Dendritic cell treated with granulocyte-macrophage colony-stimulating factor and Interleukin-4, amounts not matched to agents 40 ng/mL and 50 ng/mL, for 4 days (primary cell): ENCODE results near the gene PDE7B.

Experiments
- H3K27ac Mint-ChIP-seq: one replicate; pipeline ENCODE4 v1.8.0; 2022; ENCODE audit warnings: mild to moderate bottlenecking, mixed read lengths
- H3K27me3 Mint-ChIP-seq: one replicate; pipeline ENCODE4 v1.8.0; 2022; ENCODE audit warnings: mild to moderate bottlenecking, mixed read lengths
- H3K36me3 Mint-ChIP-seq: one replicate; pipeline ENCODE4 v1.8.0; 2022; ENCODE audit warnings: low read depth, mixed read lengths
- H3K4me1 Mint-ChIP-seq: one replicate; pipeline ENCODE4 v1.8.0; 2022; ENCODE audit warnings: low read depth, mixed read lengths
- H3K4me3 Mint-ChIP-seq: one replicate; pipeline ENCODE4 v1.8.0; 2022; ENCODE audit warnings: mild to moderate bottlenecking, moderate library complexity, mixed read lengths
- H3K9me3 Mint-ChIP-seq: one replicate; pipeline ENCODE4 v1.8.0; 2022; ENCODE audit warnings: mixed read lengths
- intact Hi-C: fragments of 100-400 bp; cut with micrococcal nuclease; formaldehyde crosslinking; loops from one replicate; pipeline ENCODE4 v1.15.0; 2022

The PDE7B gene

DNA sequence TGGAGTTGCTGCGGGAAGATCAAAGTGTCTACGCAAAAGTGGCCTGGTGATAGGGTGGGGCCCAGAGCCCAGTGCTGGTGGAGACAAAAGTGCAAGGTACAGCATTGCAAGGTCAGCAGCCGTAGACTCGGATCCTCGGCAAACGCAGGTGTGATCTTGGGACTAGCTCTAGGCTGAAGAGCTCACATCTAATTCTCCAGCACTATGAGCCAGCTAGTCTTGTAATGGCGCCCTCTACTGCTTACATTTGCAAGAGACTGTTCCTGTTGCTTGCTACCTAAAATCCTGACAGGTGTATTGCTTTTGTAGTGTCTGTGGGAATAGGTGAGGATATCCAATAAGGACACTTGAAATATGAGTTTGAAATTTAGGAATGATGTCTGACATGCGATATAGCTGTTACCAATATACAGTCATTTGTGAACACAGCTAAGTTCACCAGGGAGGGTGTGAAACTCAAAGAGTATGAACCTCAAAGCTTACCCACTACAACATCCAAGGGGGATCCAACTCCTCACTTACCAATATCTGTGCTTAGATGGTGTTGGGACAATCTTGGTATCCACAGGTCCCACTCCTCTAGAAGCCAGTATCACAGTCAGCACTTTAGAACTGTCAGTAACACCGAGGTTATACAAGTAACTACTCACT, 58.4 kb downstream of the PDE7B start:
- no peak overlapping the region for H3K4me3 Mint-ChIP-seq
- peaks cover 2% of the 10 kb centered on the region for H3K27me3 Mint-ChIP-seq
- no peaks in the 10 kb centered on the region for H3K36me3 Mint-ChIP-seq
- no peaks in the 10 kb centered on the region for H3K9me3 Mint-ChIP-seq
- H3K27ac Mint-ChIP-seq = no peak overlapping the region
- H3K4me1 Mint-ChIP-seq = no peaks in the 10 kb centered on the region
- intact Hi-C loops = loop anchor here (1.0 to 5.0 kb wide), 4 partner anchors 234 to 457 kb away; no protein-coding TSS in a partner anchor

DNA sequence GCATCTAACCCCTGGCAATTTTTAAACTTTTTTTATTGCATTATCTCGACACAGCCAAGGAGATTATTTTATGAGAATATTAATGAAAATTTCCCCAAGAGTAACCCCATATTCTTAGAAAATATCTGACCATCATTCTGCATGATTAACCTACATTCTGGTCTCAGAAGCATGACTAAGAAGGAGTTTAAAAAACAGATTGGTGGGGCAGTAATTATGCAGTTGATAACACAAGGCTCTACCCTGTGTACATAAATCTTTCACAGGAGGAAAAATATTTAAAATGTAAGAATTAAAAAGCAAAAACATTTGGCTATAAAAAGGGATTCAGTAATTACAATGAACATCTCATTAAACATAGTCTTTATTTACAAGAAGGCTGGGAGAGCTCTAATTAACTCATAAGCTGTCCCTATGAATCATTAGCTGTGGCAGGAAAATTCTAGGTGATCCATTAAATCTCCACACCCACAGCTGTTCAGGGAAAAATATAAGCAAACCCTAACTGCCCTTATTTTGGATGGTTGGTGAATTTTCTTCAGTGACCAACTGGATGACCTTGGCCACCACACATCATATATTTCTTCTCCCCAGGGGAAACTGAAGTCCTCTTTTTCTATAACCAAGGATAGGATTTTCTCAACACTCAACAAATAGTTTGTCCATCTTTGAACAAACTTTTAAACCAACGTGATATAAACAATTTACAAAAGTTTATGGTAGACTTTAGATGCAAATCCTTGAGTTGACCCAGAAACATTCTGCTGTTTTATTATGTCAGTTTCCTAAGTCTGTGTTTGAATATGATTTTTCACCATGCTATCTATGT, 59.5 kb downstream of the PDE7B start:
- H3K4me3 Mint-ChIP-seq = no peak overlapping the region
- intact Hi-C loops = no loop called here
- H3K4me1 Mint-ChIP-seq = no peaks in the 10 kb centered on the region
- H3K27ac Mint-ChIP-seq = no peak overlapping the region
- H3K27me3 Mint-ChIP-seq = peaks cover 2% of the 10 kb centered on the region
- H3K36me3 Mint-ChIP-seq = no peaks in the 10 kb centered on the region
- H3K9me3 Mint-ChIP-seq = no peaks in the 10 kb centered on the region

DNA sequence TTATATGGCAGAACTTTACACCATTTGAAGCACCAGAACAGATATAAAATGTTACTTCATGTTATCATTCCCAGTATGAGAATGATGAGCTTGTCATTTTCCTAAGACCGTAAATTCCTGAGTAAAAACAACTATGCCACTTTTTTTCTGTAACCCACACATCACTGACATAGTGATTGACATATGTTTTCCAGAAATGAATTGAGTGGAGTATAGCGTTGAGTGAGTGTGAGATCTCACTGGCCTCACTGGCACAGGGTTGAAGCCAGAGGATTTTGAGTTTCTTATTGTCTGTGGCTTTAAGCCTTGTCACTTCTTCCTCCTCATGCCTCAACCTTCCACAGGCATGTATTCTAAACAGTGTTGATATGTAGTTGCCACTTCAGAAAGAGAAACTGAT, 62.3 kb downstream of the PDE7B start:
- Mint-ChIP-seq H3K9me3 (no peaks in the 10 kb centered on the region), H3K4me3 (no peak overlapping the region), H3K4me1 (no peaks in the 10 kb centered on the region), H3K36me3 (no peaks in the 10 kb centered on the region), H3K27me3 (peaks cover 2% of the 10 kb centered on the region), H3K27ac (no peak overlapping the region)
- intact Hi-C loops = no loop called here

DNA sequence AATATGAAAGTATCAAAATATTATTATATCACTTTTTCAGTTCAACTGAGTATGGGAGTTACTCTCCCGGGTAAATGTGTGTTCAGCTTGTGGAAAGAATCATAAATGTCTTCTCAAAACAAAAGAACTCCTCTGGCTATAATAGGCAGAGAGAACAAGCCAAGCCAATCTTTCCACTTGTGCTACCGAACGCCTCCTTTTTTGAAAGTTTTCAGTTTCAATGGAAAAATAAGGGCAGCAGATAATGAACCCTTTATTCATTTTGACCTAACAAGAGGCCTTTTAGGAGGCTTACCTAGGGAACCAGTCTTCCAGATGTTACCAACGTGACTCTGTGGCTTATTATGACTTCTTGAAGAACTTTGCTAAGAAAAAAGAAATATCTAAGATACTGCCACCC, 67.5 kb downstream of the PDE7B start:
- intact Hi-C loops = no loop called here
- Mint-ChIP-seq H3K4me3 (no peak overlapping the region), H3K4me1 (no peaks in the 10 kb centered on the region), H3K27ac (no peak overlapping the region), H3K27me3 (no peaks in the 10 kb centered on the region), H3K36me3 (no peaks in the 10 kb centered on the region), H3K9me3 (no peaks in the 10 kb centered on the region)

DNA sequence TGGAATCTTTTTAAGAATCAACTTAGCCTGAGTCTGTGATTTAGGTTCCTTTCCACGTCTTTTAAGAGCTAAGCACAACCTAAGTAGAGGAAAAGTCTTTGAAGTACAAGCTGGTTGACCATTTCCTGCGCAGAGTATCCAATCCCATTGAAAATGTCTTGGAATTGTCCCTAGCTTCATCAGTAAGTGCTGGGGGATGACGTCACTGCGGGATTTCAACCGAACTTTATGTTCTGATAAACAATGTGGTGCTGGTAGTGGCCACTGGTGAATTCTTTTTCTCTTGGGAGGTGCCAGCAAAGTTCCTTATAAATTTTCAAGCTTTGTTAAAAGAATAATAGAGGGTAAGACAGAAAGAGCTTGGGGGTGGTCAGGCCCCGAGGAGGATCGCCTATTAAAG, 69.2 kb downstream of the PDE7B start:
- H3K4me3 Mint-ChIP-seq = no peak overlapping the region

DNA sequence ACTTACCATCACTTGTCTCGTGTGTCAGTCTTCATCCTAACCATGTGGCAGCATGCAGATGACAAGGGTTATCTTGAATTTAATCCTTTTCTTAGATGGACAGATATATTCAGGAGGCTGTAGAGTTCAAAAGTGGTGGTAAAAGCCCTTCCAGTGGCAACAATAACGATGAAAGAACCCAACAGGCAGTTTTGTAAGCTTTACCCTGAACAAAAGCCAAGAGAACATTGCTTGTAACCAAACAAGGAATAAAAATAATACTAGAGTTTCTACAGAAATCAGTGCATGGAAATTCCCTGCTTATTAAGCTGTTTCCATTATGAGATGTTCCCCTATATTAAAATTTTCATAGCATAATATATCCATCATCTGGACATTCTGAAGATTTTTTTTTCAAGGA, 69.7 kb downstream of the PDE7B start:
- Mint-ChIP-seq H3K27me3 (no peaks in the 10 kb centered on the region), H3K9me3 (no peaks in the 10 kb centered on the region), H3K27ac (no peak overlapping the region), H3K36me3 (no peaks in the 10 kb centered on the region), H3K4me3 (no peak overlapping the region), H3K4me1 (no peaks in the 10 kb centered on the region)
- intact Hi-C loops = no loop called here

More for the DNA sequence above, 69.2 kb downstream of the PDE7B start:
- Mint-ChIP-seq H3K27me3 (no peaks in the 10 kb centered on the region), H3K27ac (no peak overlapping the region), H3K36me3 (no peaks in the 10 kb centered on the region), H3K9me3 (no peaks in the 10 kb centered on the region), H3K4me1 (no peaks in the 10 kb centered on the region)
- intact Hi-C loops = no loop called here

DNA sequence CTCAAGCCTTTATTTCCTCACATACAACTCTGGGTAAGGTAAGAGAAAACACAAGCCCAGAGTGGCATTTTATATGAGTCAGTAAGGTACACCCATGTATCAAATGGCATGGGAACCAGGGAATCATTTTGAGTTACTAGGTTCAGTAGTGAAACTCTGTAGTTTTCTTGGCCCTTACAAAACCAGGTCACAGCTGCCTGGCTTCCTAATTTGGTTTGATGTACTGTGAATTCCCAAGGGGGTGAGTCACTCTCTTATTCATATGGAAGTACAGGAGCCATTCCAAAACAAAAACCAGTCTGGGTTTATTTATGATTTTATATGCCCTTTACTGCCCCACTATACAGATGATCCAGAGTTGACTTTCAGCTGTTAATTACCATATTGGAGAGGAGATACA, 70.7 kb downstream of the PDE7B start:
- H3K36me3 Mint-ChIP-seq = no peaks in the 10 kb centered on the region
- H3K27me3 Mint-ChIP-seq = no peaks in the 10 kb centered on the region
- no peak overlapping the region for H3K4me3 Mint-ChIP-seq
- no peaks in the 10 kb centered on the region for H3K4me1 Mint-ChIP-seq
- no peak overlapping the region for H3K27ac Mint-ChIP-seq
- intact Hi-C loops = no loop called here
- no peaks in the 10 kb centered on the region for H3K9me3 Mint-ChIP-seq

DNA sequence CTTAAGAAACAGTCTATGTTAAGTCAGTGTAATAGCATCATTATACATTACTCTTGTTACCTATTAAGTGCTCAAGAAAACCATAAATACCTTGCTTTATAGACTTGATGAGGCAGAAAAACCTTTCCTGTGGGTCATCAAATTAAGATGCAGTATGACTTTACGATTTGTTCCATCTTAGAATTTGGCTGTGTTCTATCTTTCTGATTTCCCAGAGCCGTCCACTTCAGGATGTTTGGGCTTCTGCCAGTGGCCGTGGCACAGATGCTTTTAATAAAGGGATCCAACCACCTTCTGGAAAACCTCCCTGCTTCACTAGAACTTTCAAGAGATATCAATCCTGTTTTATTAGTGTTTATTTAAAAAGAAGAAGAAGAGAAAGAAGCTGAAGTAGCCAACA, 71.2 kb downstream of the PDE7B start:
- no peaks in the 10 kb centered on the region for H3K27me3 Mint-ChIP-seq
- H3K4me3 Mint-ChIP-seq = no peak overlapping the region
- intact Hi-C loops = no loop called here
- H3K9me3 Mint-ChIP-seq = no peaks in the 10 kb centered on the region
- H3K36me3 Mint-ChIP-seq = no peaks in the 10 kb centered on the region
- H3K4me1 Mint-ChIP-seq = no peaks in the 10 kb centered on the region
- no peak overlapping the region for H3K27ac Mint-ChIP-seq

DNA sequence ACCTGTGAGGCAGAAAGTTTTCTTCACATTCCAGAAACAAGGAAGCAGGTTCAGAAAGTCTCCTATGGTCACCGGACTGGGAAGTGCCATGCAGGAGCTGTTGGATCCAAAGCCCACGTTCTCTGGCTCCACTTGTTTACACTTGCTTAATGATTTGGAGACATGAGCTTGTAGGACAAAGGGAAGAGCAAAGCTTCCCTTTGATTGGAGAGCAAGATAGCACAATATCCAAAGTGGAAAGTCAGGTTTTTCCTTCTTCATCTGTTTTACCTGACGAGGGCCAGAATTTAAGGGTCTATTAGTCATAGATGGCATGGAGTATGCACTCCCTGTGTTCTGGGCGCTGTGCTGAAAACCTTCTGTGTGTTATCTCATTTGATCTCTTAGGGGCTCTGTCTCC, 81.2 kb downstream of the PDE7B start:
- Mint-ChIP-seq H3K27ac (no peak overlapping the region), H3K9me3 (peaks cover 9% of the 10 kb centered on the region)

DNA sequence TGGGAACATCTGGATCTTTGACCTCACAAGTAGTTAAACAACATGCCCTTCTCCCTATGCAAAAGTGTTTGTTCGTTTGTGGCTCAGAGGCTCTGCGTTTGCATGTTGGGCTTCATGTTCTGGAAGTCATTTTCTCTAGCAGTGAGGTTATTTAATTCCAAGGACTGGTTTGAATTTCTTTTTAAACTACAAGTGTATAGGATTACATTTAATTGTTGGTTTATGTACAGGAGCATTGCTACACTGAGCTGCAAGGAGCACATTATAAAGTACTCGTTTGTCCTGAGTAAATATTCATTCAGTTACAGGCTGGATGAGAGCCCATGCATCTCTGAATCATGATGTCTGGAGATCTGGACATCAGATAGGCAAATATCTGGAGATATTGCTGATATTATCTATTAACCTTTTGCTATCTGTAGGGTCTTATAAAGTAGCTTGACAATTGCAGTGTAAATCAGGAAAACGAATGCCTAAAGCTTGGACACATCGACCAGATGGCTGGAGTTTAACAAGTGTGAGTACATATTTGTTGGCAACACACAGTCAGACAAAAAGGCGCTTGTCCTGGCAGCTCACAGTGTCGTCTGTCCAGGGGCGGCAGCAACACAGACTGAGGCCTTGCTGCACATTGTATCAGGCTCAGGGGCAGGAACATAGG, 84.6 kb downstream of the PDE7B start:
- Mint-ChIP-seq H3K9me3 (no peaks in the 10 kb centered on the region), H3K27ac (no peak overlapping the region), H3K4me3 (no peak overlapping the region), H3K4me1 (peaks cover 4% of the 10 kb centered on the region), H3K36me3 (no peaks in the 10 kb centered on the region), H3K27me3 (no peaks in the 10 kb centered on the region)
- intact Hi-C loops = no loop called here

More for the DNA sequence above, 81.2 kb downstream of the PDE7B start:
- Mint-ChIP-seq H3K4me1 (no peaks in the 10 kb centered on the region), H3K4me3 (no peak overlapping the region), H3K36me3 (no peaks in the 10 kb centered on the region), H3K27me3 (no peaks in the 10 kb centered on the region)
- intact Hi-C loops = no loop called here

DNA sequence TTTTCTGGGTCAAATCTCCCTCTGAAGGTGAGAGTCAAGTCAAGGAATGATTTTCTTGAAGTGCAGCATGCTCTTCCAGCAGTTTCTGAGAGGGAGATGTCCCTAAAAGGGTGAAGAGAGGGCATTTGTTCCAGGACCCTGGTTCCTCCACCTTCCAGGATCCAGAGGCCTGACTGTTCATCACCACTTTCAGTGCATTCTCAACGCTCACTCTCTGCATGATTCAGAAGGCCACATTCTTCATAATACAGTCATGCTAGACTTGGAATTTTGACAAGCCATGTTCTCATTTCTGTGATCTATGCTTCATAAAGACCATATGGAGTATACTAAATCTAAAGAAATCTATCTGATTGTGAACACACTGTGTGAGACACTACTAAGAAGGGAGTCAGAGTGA, 85.1 kb downstream of the PDE7B start:
- no peaks in the 10 kb centered on the region for H3K9me3 Mint-ChIP-seq
- no peaks in the 10 kb centered on the region for H3K27me3 Mint-ChIP-seq
- no peak overlapping the region for H3K4me3 Mint-ChIP-seq
- no peaks in the 10 kb centered on the region for H3K36me3 Mint-ChIP-seq
- no peak overlapping the region for H3K27ac Mint-ChIP-seq
- intact Hi-C loops = no loop called here
- H3K4me1 Mint-ChIP-seq = peaks cover 4% of the 10 kb centered on the region

DNA sequence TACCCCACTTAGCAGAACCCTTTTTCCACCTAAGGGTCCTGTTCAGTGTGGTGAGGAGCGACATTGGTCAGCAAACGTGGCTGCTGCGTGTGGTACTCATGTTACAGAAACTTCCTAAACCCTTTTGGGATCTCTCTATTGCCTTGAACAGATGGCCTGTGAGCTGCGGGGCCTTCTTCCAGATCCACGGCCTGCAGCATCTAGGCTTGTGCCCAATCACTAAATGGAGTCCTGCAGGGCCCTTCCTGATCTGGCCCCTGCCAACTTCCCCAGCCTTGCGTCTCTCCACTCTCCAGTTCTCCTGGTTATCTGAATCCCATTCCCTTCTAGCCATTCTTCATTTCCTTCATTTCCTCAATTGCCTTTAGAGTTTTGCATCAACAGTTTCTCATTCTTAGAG, 85.6 kb downstream of the PDE7B start:
- Mint-ChIP-seq H3K27ac (no peak overlapping the region), H3K4me3 (no peak overlapping the region), H3K4me1 (peaks cover 4% of the 10 kb centered on the region), H3K27me3 (no peaks in the 10 kb centered on the region), H3K9me3 (no peaks in the 10 kb centered on the region), H3K36me3 (no peaks in the 10 kb centered on the region)
- intact Hi-C loops = no loop called here

DNA sequence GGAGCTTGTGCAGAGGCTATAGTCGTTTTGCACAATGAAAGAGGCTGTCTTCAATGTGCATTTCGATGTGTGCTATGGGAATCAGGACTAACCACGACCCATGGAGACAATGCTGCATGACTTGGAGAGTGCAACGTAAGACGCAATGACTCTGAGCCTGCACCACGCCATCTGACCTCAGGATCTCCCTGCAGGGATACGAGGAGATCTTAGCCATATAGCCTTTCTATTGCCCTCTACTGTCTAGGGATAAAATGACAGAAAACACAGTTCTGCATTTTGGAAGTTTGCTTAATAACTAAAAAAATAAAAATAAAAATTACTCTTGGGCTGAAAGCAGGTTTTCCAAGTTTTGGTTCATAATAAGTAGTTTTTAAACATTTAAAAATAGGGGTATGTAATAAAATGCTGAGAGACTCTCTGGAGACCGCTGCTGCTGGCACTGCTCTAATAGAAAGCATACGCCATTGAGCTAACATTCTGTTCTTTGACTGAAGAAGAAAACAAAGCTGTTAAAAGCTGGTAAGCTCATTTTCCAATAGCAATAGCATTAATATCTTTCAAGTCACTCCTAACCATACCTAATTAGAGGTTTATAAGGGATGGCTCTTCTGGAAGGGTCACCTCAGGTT, 87.2 kb downstream of the PDE7B start:
- Mint-ChIP-seq H3K27me3 (no peaks in the 10 kb centered on the region), H3K4me1 (peaks cover 4% of the 10 kb centered on the region), H3K4me3 (no peak overlapping the region), H3K36me3 (no peaks in the 10 kb centered on the region), H3K27ac (no peak overlapping the region), H3K9me3 (no peaks in the 10 kb centered on the region)
- intact Hi-C loops = no loop called here

DNA sequence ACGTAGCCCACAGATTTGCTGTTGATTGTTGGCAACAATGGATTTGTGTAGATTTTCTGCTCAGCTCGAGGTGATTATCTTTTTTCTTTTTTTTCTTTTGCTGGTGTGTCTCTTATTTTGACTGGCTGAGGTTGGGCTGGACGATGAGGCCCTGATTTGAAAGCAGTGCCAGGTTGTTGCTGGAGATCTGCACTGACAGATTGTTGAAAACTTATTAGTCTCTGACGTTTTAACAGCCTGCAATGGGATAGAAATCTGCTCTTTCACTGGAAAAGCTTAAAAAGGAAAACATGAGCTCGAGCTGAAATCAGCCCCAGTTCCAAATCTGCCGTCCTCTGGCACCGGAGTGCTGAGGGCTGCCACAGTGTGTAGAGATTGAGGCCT, 87.7 kb downstream of the PDE7B start:
- H3K36me3 Mint-ChIP-seq = no peaks in the 10 kb centered on the region
- no peak overlapping the region for H3K27ac Mint-ChIP-seq
- H3K27me3 Mint-ChIP-seq = no peaks in the 10 kb centered on the region
- no peak overlapping the region for H3K4me3 Mint-ChIP-seq
- peaks cover 4% of the 10 kb centered on the region for H3K4me1 Mint-ChIP-seq
- intact Hi-C loops = no loop called here
- no peaks in the 10 kb centered on the region for H3K9me3 Mint-ChIP-seq
